Measurements from ENCODE around the gene MEF2C. TPM values are rescaled to one million over a fixed set of nuclear protein-coding genes. Genes with fewer than 3 reads are reported as not detected.

Gene MEF2C
- total and polyA plus RNA-seq, 2 of the 13 experiments (the other 11 are each of a cell fraction or from before 2014, with no cell fraction given): 0.02 TPM; not detected in 1

GRCh38 chr5:88818296-88818695 lies 64.7 kb downstream of the MEF2C start (continued):
- no peak for TF ChIP-seq CHD4 (IDR thresholded peaks at IDR 0.05; ENCODE audit: borderline replicate concordance, low read length)
- TF ChIP-seq MEF2D (CRISPR knock-in tag; IDR thresholded peaks at IDR 0.05): no peak
- no peak for TF ChIP-seq SALL1 (CRISPR knock-in tag; IDR thresholded peaks at IDR 0.05)
- no peak for TF ChIP-seq ZSCAN21 (CRISPR knock-in tag; IDR thresholded peaks at IDR 0.05; ENCODE audit: borderline replicate concordance)
- no peak for TF ChIP-seq SIX4 (CRISPR knock-in tag; IDR thresholded peaks at IDR 0.05)
- TF ChIP-seq ZNF775 (CRISPR knock-in tag; IDR thresholded peaks at IDR 0.05; ENCODE audit: borderline replicate concordance): no peak
- no peak for TF ChIP-seq ZNF343 (CRISPR knock-in tag; IDR thresholded peaks at IDR 0.05)
- no peak for TF ChIP-seq ZNF33A (CRISPR knock-in tag; IDR thresholded peaks at IDR 0.05; ENCODE audit: borderline replicate concordance)
- TF ChIP-seq ZNF138 (CRISPR knock-in tag; IDR thresholded peaks at IDR 0.05; ENCODE audit: low read depth): no peak

DNA sequence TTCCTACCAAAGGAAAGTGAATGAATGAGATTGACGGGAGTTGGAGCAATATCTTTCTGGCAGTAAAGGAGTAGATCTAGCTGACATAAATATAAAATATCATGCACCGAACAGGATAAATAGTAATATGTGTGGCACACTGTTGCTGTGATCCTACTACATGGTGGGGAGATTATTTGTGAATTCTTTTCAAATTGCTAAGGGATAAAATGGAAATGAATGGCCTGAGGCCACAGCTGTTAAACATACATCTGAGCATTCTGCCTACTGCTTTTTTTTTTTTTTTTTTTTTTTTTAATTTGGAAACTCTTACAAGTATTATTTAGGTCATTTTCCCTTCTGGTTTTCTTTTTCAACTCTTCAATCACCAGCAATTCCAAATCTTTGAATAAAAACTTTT lies 66.8 kb downstream of the MEF2C start:
- in situ Hi-C loops (cut with HindIII; ENCODE audit: extremely low pct_ligation_motif_present, low pct_unique_long_range_greater_than_20kb): no loop called here

More for the DNA sequence above, 66.8 kb downstream of the MEF2C start:
- Histone ChIP-seq H3K4me2 (ENCODE audit: low read depth, low read length) (no peak overlapping the region), H3K27me3 (ENCODE audit: control insufficient read depth in 1 of 2, insufficient read depth in 2 of 2, low read length in 2 of 2) (no peaks in the 10 kb centered on the region), H3K4me1 (ENCODE audit: insufficient read depth, low read length) (no peaks in the 10 kb centered on the region), H3K79me2 (ENCODE audit: insufficient read depth, low read length) (no peaks in the 10 kb centered on the region), H2AFZ (ENCODE audit: low read length) (no peak overlapping the region), H3K9me3 (ENCODE audit: low read length) (no peaks in the 10 kb centered on the region), H3K9ac (ENCODE audit: insufficient read depth, low read depth, low read length) (no peak overlapping the region), H3K27ac (ENCODE audit: extremely low read length, insufficient read depth, low read length) (no peak overlapping the region), H3K4me3 (replicated peaks in 1 of 3; ENCODE audit: insufficient read depth in 1 of 3, low read depth in 2 of 3, low read length in 3 of 3) (no peak overlapping the region), H3K36me3 (replicated peaks in 1 of 2; ENCODE audit: control insufficient read depth in 1 of 2, insufficient read depth in 2 of 2, low read length in 2 of 2) (no peaks in the 10 kb centered on the region), H4K20me1 (ENCODE audit: insufficient read depth, low read length) (no peaks in the 10 kb centered on the region)
- DNase-seq (ENCODE audit: low spot score) (no peak), ATAC-seq (no peak), FAIRE-seq (no peak)
- ChIA-PET CTCF (ENCODE audit: low intra/inter-chr PET ratio, low total read pairs) (no interaction called here), POLR2A (no interaction called here)
- no TSS peak for BruUV-seq (replicated peaks)
- 8% methylated on average over 2 of the region's 2 CpGs for WGBS (ENCODE audit: low lambda C conversion rate)
- TF ChIP-seq, protein P1, sequence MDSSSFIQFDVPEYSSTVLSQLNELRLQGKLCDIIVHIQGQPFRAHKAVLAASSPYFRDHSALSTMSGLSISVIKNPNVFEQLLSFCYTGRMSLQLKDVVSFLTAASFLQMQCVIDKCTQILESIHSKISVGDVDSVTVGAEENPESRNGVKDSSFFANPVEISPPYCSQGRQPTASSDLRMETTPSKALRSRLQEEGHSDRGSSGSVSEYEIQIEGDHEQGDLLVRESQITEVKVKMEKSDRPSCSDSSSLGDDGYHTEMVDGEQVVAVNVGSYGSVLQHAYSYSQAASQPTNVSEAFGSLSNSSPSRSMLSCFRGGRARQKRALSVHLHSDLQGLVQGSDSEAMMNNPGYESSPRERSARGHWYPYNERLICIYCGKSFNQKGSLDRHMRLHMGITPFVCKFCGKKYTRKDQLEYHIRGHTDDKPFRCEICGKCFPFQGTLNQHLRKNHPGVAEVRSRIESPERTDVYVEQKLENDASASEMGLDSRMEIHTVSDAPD (CRISPR knock-in tag; IDR thresholded peaks at IDR 0.05): no peak
- TF ChIP-seq NBN (conservative IDR thresholded peaks at IDR 0.05) (no peak), CREB1 (IDR thresholded peaks at IDR 0.05) (no peak), CREB1 (CRISPR knock-in tag; IDR thresholded peaks at IDR 0.05) (no peak), ZNF629 (CRISPR knock-in tag; conservative IDR thresholded peaks at IDR 0.05) (no peak), ZFP36L2 (CRISPR knock-in tag; IDR thresholded peaks at IDR 0.05) (no peak), POGZ (CRISPR knock-in tag; IDR thresholded peaks at IDR 0.05) (no peak), ZNF180 (CRISPR knock-in tag; IDR thresholded peaks at IDR 0.05; ENCODE audit: borderline replicate concordance, low read depth) (no peak), DR1 (CRISPR knock-in tag; IDR thresholded peaks at IDR 0.05) (no peak), DPF2 (CRISPR knock-in tag; IDR thresholded peaks at IDR 0.05; ENCODE audit: borderline replicate concordance, low read depth) (no peak), ZNF232 (CRISPR knock-in tag; IDR thresholded peaks at IDR 0.05; ENCODE audit: borderline replicate concordance) (no peak), ZNF720 (CRISPR knock-in tag; IDR thresholded peaks at IDR 0.05) (no peak)
- intact Hi-C loops (cut with micrococcal nuclease; ENCODE audit: unreplicated experiment): no loop called here
